WTC11 (cell line): Measurements from ENCODE around the gene ASMTL. TPM values are rescaled to one million over a fixed set of nuclear protein-coding genes. Genes with fewer than 3 reads are reported as not detected.

Experiments
- ATAC-seq: fragments of 200-7000 bp; cut with Tn5 transposase; 2 replicates; pipeline ENCODE4 v1.10.0; 2021; ENCODE audit warnings: mild to moderate bottlenecking, moderate library complexity
- CTCF ChIA-PET: fragments of 300-600 bp; sonication (Branson Sonifier 250); formaldehyde crosslinking; loops from one replicate; lab custom pipeline; 2021; ENCODE audit warnings: antibody characterized with exemption; lab: Charles Lee
- POLR2A ChIA-PET: fragments of 350-600 bp; sonication (Branson Sonifier 250); formaldehyde crosslinking; loops from one replicate; lab custom pipeline; 2021; ENCODE audit warnings: antibody characterized with exemption; lab: Charles Lee
- DNase-seq: peaks from one replicate; pipeline ENCODE4 v3.0.0; 2021; ENCODE audit warnings: low spot score
- H3K27ac Mint-ChIP-seq: 2 replicates; pipeline ENCODE4 v1.8.0; 2021; ENCODE audit warnings: mixed read lengths
- H3K27me3 Mint-ChIP-seq: 2 replicates; pipeline ENCODE4 v1.8.0; 2021; ENCODE audit warnings: low read depth, mild to moderate bottlenecking, moderate library complexity, mixed read lengths
- H3K36me3 Mint-ChIP-seq: 2 replicates; pipeline ENCODE4 v1.8.0; 2021; ENCODE audit warnings: mixed read lengths
- H3K4me1 Mint-ChIP-seq: 2 replicates; pipeline ENCODE4 v1.8.0; 2022; ENCODE audit warnings: mixed read lengths
- H3K4me3 Mint-ChIP-seq: 2 replicates; pipeline ENCODE4 v1.8.0; 2021; ENCODE audit warnings: mild to moderate bottlenecking, moderate library complexity, mixed read lengths
- H3K9me3 Mint-ChIP-seq: 2 replicates; pipeline ENCODE4 v1.8.0; 2021; ENCODE audit warnings: mixed read lengths
- CREB1 ChIP-seq: sonication (generic); formaldehyde crosslinking; IDR thresholded peaks from 2 replicates; pipeline ENCODE4 v1.8.0; 2023; ENCODE audit warnings: mild to moderate bottlenecking, missing genetic modification reagents
- EMX1 ChIP-seq: fragments of 250-450 bp; sonication (Bioruptor Pico); IDR thresholded peaks from 2 replicates; pipeline ENCODE4 v1.8.0; 2021; ENCODE audit warnings: mild to moderate bottlenecking
- HMGA2 ChIP-seq: fragments of 250-450 bp; sonication (Bioruptor Pico); IDR thresholded peaks from 2 replicates; pipeline ENCODE4 v1.4.0; 2021; ENCODE audit warnings: mild to moderate bottlenecking, moderate library complexity
- KAT7 ChIP-seq: sonication (generic); formaldehyde crosslinking; IDR thresholded peaks from 2 replicates; pipeline ENCODE4 v1.8.1; 2023; ENCODE audit warnings: missing genetic modification reagents, mild to moderate bottlenecking, borderline replicate concordance
- NFATC4 ChIP-seq: fragments of 250-450 bp; sonication (Bioruptor Pico); IDR thresholded peaks from 2 replicates; pipeline ENCODE4 v1.9.0; 2021; ENCODE audit warnings: mild to moderate bottlenecking
- OVOL2 ChIP-seq: fragments of 250-450 bp; sonication (Bioruptor Pico); IDR thresholded peaks from 2 replicates; pipeline ENCODE4 v1.9.0; 2021; ENCODE audit warnings: mild to moderate bottlenecking, borderline replicate concordance
- PRRX2 ChIP-seq: fragments of 250-450 bp; sonication (Bioruptor Pico); IDR thresholded peaks from 2 replicates; pipeline ENCODE4 v1.8.0; 2021; ENCODE audit warnings: mild to moderate bottlenecking
- RORB ChIP-seq: fragments of 250-450 bp; sonication (Bioruptor Pico); IDR thresholded peaks from 2 replicates; pipeline ENCODE4 v1.9.0; 2021; ENCODE audit warnings: mild to moderate bottlenecking
- SMAD3 ChIP-seq: sonication (generic); formaldehyde crosslinking; IDR thresholded peaks from 2 replicates; pipeline ENCODE4 v1.8.0; 2022; ENCODE audit warnings: missing genetic modification reagents, mild to moderate bottlenecking, borderline replicate concordance
- TEAD4 ChIP-seq: sonication (generic); formaldehyde crosslinking; IDR thresholded peaks from 2 replicates; pipeline ENCODE4 v1.8.0; 2022; ENCODE audit warnings: mild to moderate bottlenecking, missing genetic modification reagents
- TP53 ChIP-seq: sonication (generic); formaldehyde crosslinking; IDR thresholded peaks from 2 replicates; pipeline ENCODE4 v1.8.1; 2023; ENCODE audit warnings: mild to moderate bottlenecking, missing genetic modification reagents
- ZNF121 ChIP-seq: sonication (generic); formaldehyde crosslinking; IDR thresholded peaks from 2 replicates; pipeline ENCODE4 v1.8.0; 2023; ENCODE audit warnings: missing genetic modification reagents
- ZNF416 ChIP-seq: fragments of 250-450 bp; sonication (Bioruptor Pico); IDR thresholded peaks from 2 replicates; pipeline ENCODE4 v1.9.0; 2021; ENCODE audit warnings: mild to moderate bottlenecking, inconsistent platforms
- ZNF423 ChIP-seq: fragments of 250-450 bp; sonication (Bioruptor Pico); IDR thresholded peaks from 2 replicates; pipeline ENCODE4 v2.1.2; 2022; ENCODE audit warnings: mild to moderate bottlenecking, moderate library complexity
- total RNA-seq: library from RNA; stranded (reverse); gene quantifications from 3 replicates; pipeline ENCODE4 v1.2.3, GENCODE V29; 2021
- TF ChIP-seq, protein P1 (sequence below): sonication (generic); formaldehyde crosslinking; IDR thresholded peaks from 2 replicates; pipeline ENCODE4 v1.8.0; 2022; ENCODE audit warnings: mild to moderate bottlenecking, missing genetic modification reagents
- TF ChIP-seq, protein P2 (sequence below): fragments of 250-450 bp; sonication (Bioruptor Pico); IDR thresholded peaks from 2 replicates; pipeline ENCODE4 v1.9.0; 2021; ENCODE audit warnings: moderate library complexity, mild to moderate bottlenecking, inconsistent platforms, borderline replicate concordance
- TF ChIP-seq, protein P3 (sequence below): sonication (generic); formaldehyde crosslinking; IDR thresholded peaks from 2 replicates; pipeline ENCODE4 v1.8.1; 2022; ENCODE audit warnings: mild to moderate bottlenecking, moderate library complexity, missing genetic modification reagents
- TF ChIP-seq, protein P4 (sequence below): sonication (generic); formaldehyde crosslinking; IDR thresholded peaks from 2 replicates; pipeline ENCODE4 v1.8.1; 2022; ENCODE audit warnings: low read depth, mild to moderate bottlenecking, moderate library complexity, missing genetic modification reagents, borderline replicate concordance
- TF ChIP-seq, protein P5 (sequence below): fragments of 250-450 bp; sonication (Bioruptor Pico); IDR thresholded peaks from 2 replicates; pipeline ENCODE4 v2.1.2; 2022; ENCODE audit warnings: mild to moderate bottlenecking, moderate library complexity
- TF ChIP-seq, protein P6 (sequence below): sonication (generic); formaldehyde crosslinking; conservative IDR thresholded peaks from 2 replicates; pipeline ENCODE4 v1.8.1; 2023; ENCODE audit warnings: mild to moderate bottlenecking, low read depth, missing genetic modification reagents, moderate library complexity
- TF ChIP-seq, protein P7 (sequence below): sonication (generic); formaldehyde crosslinking; IDR thresholded peaks from 2 replicates; pipeline ENCODE4 v1.8.1; 2023; ENCODE audit warnings: mild to moderate bottlenecking, missing genetic modification reagents, borderline replicate concordance

The ASMTL gene
- total RNA-seq, 1 experiment from 2014 or later, result 70.6 TPM

DNA sequence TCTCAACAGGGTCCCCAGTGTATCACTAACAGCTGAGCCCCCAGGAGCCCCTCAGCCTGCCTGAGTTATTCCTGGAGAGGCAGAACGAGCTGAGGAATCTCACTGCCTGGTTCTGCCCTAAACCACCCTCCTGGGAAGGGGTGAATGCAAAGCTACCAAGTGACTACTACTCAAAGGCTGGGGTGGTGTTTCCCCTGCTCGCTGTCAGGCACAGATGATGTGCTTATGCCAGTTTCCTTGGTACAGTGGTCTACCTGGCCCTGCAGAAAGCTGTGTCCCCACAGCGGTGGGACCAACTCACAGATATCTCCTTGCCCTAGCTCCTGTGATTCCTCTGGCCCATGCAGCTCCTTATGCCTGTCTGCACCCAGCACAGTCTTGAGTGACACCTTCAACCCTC is 35.4 kb upstream of the ASMTL start:
- TF ChIP-seq PRRX2 (CRISPR knock-in tag) (no peak), ZNF121 (CRISPR knock-in tag) (no peak), KAT7 (CRISPR knock-in tag) (no peak), RORB (CRISPR knock-in tag) (no peak), HMGA2 (CRISPR knock-in tag) (no peak), EMX1 (CRISPR knock-in tag) (no peak)
- TF ChIP-seq, protein P1, sequence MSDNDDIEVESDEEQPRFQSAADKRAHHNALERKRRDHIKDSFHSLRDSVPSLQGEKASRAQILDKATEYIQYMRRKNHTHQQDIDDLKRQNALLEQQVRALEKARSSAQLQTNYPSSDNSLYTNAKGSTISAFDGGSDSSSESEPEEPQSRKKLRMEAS, result no peak
- TF ChIP-seq, all 79 proteins: peak for 0
- Mint-ChIP-seq H3K36me3 (peaks cover 23% of the 10 kb centered on the region), H3K27me3 (peaks cover 20% of the 10 kb centered on the region), H3K4me3 (no peak overlapping the region), H3K4me1 (peaks cover 3% of the 10 kb centered on the region; the same call in 1 of the 2 replicates), H3K27ac (no peak overlapping the region), H3K9me3 (peaks cover 29% of the 10 kb centered on the region)
- ChIA-PET CTCF (no interaction called here), POLR2A (no interaction called here)
- DNase-seq, result no peak
- no peak for ATAC-seq

DNA sequence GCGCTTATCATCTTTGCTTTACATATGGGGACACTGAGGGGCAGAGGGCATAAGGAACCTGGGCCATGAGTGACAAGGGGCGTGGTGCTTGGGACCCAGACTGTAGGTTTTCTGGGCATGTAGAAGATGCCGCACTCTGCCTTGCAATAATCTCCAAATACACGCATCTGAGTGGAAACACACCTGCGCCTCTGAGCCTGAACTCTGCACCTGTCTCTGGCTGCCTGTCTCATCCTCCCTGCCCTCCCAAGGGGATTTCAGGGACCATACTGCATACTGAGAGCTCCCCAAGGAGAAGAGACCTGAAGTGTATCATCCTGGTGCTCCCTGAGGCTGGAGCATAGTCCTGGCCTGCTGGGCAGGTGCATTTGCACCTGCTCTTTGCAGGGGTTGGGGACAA is 34.7 kb upstream of the ASMTL start:
- no peak for ATAC-seq
- Mint-ChIP-seq H3K27me3 (peaks cover 20% of the 10 kb centered on the region), H3K27ac (no peak overlapping the region), H3K4me3 (no peak overlapping the region), H3K36me3 (peaks cover 23% of the 10 kb centered on the region), H3K4me1 (peaks cover 3% of the 10 kb centered on the region; the same call in 1 of the 2 replicates), H3K9me3 (peaks cover 29% of the 10 kb centered on the region)
- ChIA-PET POLR2A (no interaction called here), CTCF (no interaction called here)
- DNase-seq, result no peak
- TF ChIP-seq, protein P2, sequence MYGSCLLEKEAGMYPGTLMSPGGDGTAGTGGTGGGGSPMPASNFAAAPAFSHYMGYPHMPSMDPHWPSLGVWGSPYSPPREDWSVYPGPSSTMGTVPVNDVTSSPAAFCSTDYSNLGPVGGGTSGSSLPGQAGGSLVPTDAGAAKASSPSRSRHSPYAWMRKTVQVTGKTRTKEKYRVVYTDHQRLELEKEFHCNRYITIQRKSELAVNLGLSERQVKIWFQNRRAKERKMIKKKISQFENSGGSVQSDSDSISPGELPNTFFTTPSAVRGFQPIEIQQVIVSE (CRISPR knock-in tag), result no peak
- no peak for TF ChIP-seq RORB (CRISPR knock-in tag)
- TF ChIP-seq, protein P3, sequence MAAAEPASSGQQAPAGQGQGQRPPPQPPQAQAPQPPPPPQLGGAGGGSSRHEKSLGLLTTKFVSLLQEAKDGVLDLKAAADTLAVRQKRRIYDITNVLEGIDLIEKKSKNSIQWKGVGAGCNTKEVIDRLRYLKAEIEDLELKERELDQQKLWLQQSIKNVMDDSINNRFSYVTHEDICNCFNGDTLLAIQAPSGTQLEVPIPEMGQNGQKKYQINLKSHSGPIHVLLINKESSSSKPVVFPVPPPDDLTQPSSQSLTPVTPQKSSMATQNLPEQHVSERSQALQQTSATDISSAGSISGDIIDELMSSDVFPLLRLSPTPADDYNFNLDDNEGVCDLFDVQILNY (CRISPR knock-in tag), result no peak
- TF ChIP-seq, protein P4, sequence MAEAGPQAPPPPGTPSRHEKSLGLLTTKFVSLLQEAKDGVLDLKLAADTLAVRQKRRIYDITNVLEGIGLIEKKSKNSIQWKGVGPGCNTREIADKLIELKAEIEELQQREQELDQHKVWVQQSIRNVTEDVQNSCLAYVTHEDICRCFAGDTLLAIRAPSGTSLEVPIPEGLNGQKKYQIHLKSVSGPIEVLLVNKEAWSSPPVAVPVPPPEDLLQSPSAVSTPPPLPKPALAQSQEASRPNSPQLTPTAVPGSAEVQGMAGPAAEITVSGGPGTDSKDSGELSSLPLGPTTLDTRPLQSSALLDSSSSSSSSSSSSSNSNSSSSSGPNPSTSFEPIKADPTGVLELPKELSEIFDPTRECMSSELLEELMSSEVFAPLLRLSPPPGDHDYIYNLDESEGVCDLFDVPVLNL (CRISPR knock-in tag), result no peak
- no peak for TF ChIP-seq CREB1
- TF ChIP-seq ZNF121 (CRISPR knock-in tag), result no peak
- TF ChIP-seq, protein P5, sequence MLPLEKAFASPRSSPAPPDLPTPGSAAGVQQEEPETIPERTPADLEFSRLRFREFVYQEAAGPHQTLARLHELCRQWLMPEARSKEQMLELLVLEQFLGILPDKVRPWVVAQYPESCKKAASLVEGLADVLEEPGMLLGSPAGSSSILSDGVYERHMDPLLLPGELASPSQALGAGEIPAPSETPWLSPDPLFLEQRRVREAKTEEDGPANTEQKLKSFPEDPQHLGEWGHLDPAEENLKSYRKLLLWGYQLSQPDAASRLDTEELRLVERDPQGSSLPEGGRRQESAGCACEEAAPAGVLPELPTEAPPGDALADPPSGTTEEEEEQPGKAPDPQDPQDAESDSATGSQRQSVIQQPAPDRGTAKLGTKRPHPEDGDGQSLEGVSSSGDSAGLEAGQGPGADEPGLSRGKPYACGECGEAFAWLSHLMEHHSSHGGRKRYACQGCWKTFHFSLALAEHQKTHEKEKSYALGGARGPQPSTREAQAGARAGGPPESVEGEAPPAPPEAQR, result no peak
- TF ChIP-seq SMAD3 (CRISPR knock-in tag), result no peak
- no peak for TF ChIP-seq ZNF423
- no peak for TF ChIP-seq ZNF416
- TF ChIP-seq, protein P6, sequence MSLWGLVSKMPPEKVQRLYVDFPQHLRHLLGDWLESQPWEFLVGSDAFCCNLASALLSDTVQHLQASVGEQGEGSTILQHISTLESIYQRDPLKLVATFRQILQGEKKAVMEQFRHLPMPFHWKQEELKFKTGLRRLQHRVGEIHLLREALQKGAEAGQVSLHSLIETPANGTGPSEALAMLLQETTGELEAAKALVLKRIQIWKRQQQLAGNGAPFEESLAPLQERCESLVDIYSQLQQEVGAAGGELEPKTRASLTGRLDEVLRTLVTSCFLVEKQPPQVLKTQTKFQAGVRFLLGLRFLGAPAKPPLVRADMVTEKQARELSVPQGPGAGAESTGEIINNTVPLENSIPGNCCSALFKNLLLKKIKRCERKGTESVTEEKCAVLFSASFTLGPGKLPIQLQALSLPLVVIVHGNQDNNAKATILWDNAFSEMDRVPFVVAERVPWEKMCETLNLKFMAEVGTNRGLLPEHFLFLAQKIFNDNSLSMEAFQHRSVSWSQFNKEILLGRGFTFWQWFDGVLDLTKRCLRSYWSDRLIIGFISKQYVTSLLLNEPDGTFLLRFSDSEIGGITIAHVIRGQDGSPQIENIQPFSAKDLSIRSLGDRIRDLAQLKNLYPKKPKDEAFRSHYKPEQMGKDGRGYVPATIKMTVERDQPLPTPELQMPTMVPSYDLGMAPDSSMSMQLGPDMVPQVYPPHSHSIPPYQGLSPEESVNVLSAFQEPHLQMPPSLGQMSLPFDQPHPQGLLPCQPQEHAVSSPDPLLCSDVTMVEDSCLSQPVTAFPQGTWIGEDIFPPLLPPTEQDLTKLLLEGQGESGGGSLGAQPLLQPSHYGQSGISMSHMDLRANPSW (CRISPR knock-in tag), result no peak
- TF ChIP-seq TP53 (CRISPR knock-in tag), result no peak
- no peak for TF ChIP-seq TEAD4
- no peak for TF ChIP-seq OVOL2 (CRISPR knock-in tag)
- TF ChIP-seq, protein P7, sequence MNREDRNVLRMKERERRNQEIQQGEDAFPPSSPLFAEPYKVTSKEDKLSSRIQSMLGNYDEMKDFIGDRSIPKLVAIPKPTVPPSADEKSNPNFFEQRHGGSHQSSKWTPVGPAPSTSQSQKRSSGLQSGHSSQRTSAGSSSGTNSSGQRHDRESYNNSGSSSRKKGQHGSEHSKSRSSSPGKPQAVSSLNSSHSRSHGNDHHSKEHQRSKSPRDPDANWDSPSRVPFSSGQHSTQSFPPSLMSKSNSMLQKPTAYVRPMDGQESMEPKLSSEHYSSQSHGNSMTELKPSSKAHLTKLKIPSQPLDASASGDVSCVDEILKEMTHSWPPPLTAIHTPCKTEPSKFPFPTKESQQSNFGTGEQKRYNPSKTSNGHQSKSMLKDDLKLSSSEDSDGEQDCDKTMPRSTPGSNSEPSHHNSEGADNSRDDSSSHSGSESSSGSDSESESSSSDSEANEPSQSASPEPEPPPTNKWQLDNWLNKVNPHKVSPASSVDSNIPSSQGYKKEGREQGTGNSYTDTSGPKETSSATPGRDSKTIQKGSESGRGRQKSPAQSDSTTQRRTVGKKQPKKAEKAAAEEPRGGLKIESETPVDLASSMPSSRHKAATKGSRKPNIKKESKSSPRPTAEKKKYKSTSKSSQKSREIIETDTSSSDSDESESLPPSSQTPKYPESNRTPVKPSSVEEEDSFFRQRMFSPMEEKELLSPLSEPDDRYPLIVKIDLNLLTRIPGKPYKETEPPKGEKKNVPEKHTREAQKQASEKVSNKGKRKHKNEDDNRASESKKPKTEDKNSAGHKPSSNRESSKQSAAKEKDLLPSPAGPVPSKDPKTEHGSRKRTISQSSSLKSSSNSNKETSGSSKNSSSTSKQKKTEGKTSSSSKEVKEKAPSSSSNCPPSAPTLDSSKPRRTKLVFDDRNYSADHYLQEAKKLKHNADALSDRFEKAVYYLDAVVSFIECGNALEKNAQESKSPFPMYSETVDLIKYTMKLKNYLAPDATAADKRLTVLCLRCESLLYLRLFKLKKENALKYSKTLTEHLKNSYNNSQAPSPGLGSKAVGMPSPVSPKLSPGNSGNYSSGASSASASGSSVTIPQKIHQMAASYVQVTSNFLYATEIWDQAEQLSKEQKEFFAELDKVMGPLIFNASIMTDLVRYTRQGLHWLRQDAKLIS (CRISPR knock-in tag), result no peak
- TF ChIP-seq NFATC4, result no peak
